LNCAP (cell line): ENCODE measurements around the gene RRP1B.

ENCODE experiments used
- CTCF ChIP-seq: fragments of 450-650 bp; IDR thresholded peaks from 2 replicates; pipeline ENCODE4 v1.5.1; 2017; ENCODE audit warnings: mild to moderate bottlenecking

The RRP1B gene

GRCh38 chr21:43731476-43731875, 72.1 kb downstream of the RRP1B start:
- TF ChIP-seq CTCF = no peak

GRCh38 chr21:43731891-43732711, 72.7 kb downstream of the RRP1B start:
- no peak for TF ChIP-seq CTCF

GRCh38 chr21:43733060-43733459, 73.7 kb downstream of the RRP1B start:
- no peak for TF ChIP-seq CTCF

- no peak for TF ChIP-seq CTCF
Measured at GRCh38 chr21:43733529-43734071, 74.2 kb downstream of the RRP1B start.

GRCh38 chr21:43734131-43734927, 75.0 kb downstream of the RRP1B start:
- TF ChIP-seq CTCF = no peak

- TF ChIP-seq CTCF = no peak
Measured at GRCh38 chr21:43734928-43735229, 75.5 kb downstream of the RRP1B start.

- no peak for TF ChIP-seq CTCF
Measured at GRCh38 chr21:43735236-43736091, 76.1 kb downstream of the RRP1B start.
